Heart right ventricle (tissue), 16 donors: ENCODE measurements around the gene ENTREP3. TPM values are rescaled to one million over a fixed set of nuclear protein-coding genes. Genes with fewer than 3 reads are reported as not detected.
A peak's percentile ranks its signal among the peaks of the same experiment; 100 is the strongest.

Experiments used
- ATAC-seq, 8 donors: fragments of 200-7000 bp; cut with Tn5 transposase; one replicate each; pipeline ENCODE4 v1.9.1; 2020; ENCODE audit warnings: mild to moderate bottlenecking in 8 of 8, moderate library complexity in 8 of 8, moderate number of reproducible peaks in 1 of 8
- DNase-seq, 2 donors: peaks; one replicate each; pipeline ENCODE4 v3.0.0-alpha.2; 2020
- H3K27ac ChIP-seq, 10 donors: fragments of 200-600 bp; sonication (generic) in 2 of 10; one replicate each; pipeline versions ENCODE4 v1.5.0 to v1.8.0; 2020 to 2022; ENCODE audit warnings: mild to moderate bottlenecking in 3 of 10
- H3K27me3 ChIP-seq, 7 donors: fragments of 200-600 bp; one replicate each; pipeline ENCODE4 v1.8.0; 2021 to 2022; ENCODE audit warnings: mild to moderate bottlenecking in 2 of 7
- H3K36me3 ChIP-seq, 9 donors: fragments of 200-600 bp; sonication (generic) in 1 of 9; one replicate each; pipeline versions ENCODE4 v1.5.0 to v1.8.0; 2020 to 2022; ENCODE audit warnings: mild to moderate bottlenecking in 2 of 9
- H3K4me1 ChIP-seq, 9 donors: fragments of 200-600 bp; sonication (generic) in 1 of 9; one replicate each; pipeline versions ENCODE4 v1.5.0 to v1.8.0; 2020 to 2022; ENCODE audit warnings: mild to moderate bottlenecking in 4 of 9
- H3K4me3 ChIP-seq, 10 donors: fragments of 200-600 bp; sonication (generic) in 2 of 10; one replicate each; pipeline versions ENCODE4 v1.5.0 to v1.8.0; 2020 to 2022; ENCODE audit warnings: mild to moderate bottlenecking in 7 of 10, moderate library complexity in 2 of 10
- H3K9me3 ChIP-seq, 11 donors: fragments of 200-600 bp in 10 of 11; sonication (generic) in 2 of 11; one replicate each; pipeline versions ENCODE4 v1.5.0 to v1.8.0; 2013 to 2022; ENCODE audit warnings: mild to moderate bottlenecking in 2 of 11, control low read depth in 1 of 11, moderate library complexity in 1 of 11
- WGBS, 2 donors: extraction: QIAGEN DNeasy Blood & Tissue Kit; methylation state at CpG; one replicate each; pipeline ENCODE4 v1.1.7; 2013; ENCODE audit warnings: inconsistent platforms in 1 of 2; 5-methylcytosine and 5-hydroxymethylcytosine counted together
- intact Hi-C, 10 donors: fragments of 100-400 bp; cut with DNase I; formaldehyde crosslinking; loops; one replicate each; pipeline versions ENCODE4 v1.11.1 to v1.14.2; 2022
- polyA plus RNA-seq, 2 donors: library from polyadenylated mRNA; stranded (reverse); fragments of 200-250 nt; gene quantifications; one replicate each; pipeline ENCODE4 v1.2.3, GENCODE V29; 2013
- total RNA-seq, 10 donors: library from RNA; stranded (reverse); fragmentation: NEBNext Ultra II Directional in 3 of 10; extraction: Animal tissue kit (Norgen Biotek cat#: 25700) in 3 of 10; gene quantifications; one replicate each; pipeline versions ENCODE4 v1.2.1 to v1.2.4, GENCODE V29; 2021 to 2023
- TF ChIP-seq, protein P1 (sequence below), 9 donors: fragments of 200-600 bp; sonication (generic) in 2 of 9; IDR thresholded peaks; one replicate each; pipeline versions ENCODE4 v1.5.0 to v1.8.0; 2021 to 2022; ENCODE audit warnings: antibody characterized with exemption in 9 of 9, mild to moderate bottlenecking in 5 of 9, moderate library complexity in 1 of 9
- donor health status: Arrhythmogenic right ventricular cardiomyopathy.
- donor health status: ischemic (EF 13 %, LVEDD 7.1; RV severe dilation, severe dysfunction).
- donor health status: healthy with polysubstance abuse.
- donor health status: DM: no; HTN: yes; CAD: no.
- donor health status: DM: no; HTN: no; CAD: no.
- donor health status: ischemic (EF 25% LVEDD 6.9; RV normal size, moderate dysfunction).
- donor health status: ischemic (EF 25% LVEDD 5.7; RV mildly dilated, moderate dysfunction).
- donor health status: healthy.
- donor health status: DM: yes; HTN: yes; CAD: no.
- donor health status: Ischemic cardiomyopathy.
- donor health status: ischemic (EF 35%, LVEDD 5.7; RV mildly dilated, moderate dysfunction).
- donor health status: nonischemic (EF 11% LVEDD 7.7; RV severe dilation, severe dysfunction).
- donor health status: DM: yes; HTN: yes; CAD: no.
- donor health status: PGD.
- donor health status: ischemic (EF 29% LVEDD 5.4; RV normal size, mild dysfunction).
- donor health status: nonischemic (EF 23%, LVEDD 6.1; RV moderate dilation, normal function).

The ENTREP3 gene
- total and polyA plus RNA-seq, 12 donors = 7.1 to 21.0 (median 11.3) TPM

DNA sequence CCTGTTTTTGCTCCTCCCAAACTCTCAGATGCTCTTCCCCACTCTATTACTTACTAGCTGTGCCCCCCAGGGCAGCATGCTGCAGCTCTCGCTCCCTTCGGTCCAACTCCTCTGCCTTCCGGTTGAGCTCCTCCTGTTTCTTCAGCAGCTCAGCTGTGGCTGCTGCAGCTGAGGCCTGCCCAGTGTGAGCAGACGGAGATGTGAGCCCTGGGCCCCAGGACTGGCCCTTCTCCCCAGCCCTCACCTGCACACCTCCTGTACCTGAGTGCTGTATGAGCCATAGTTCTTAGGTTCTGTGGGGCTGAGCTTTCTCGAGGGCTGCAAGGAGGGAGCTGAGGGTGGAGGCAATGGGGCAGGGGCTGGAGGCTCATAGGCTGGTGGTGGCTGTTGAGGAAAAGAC lies 5.0 kb upstream of the ENTREP3 start:
- Histone ChIP-seq H3K27ac (no peak overlapping the region), H3K4me1 (peaks cover 3 to 37% (median 27%) of the 10 kb centered on the region in 9 donors), H3K36me3 (peaks cover 0 to 68% (median 39%) of the 10 kb centered on the region in 9 donors), H3K27me3 (no peaks in the 10 kb centered on the region), H3K9me3 (no peaks in the 10 kb centered on the region), H3K4me3 (no peak overlapping the region)
- 91 to 95% methylated on average over 5 of the region's 5 CpGs for WGBS, 2 donors
- DNase-seq (no peak), ATAC-seq (no peak)
- intact Hi-C loops = no loop called here
- TF ChIP-seq, protein P1, sequence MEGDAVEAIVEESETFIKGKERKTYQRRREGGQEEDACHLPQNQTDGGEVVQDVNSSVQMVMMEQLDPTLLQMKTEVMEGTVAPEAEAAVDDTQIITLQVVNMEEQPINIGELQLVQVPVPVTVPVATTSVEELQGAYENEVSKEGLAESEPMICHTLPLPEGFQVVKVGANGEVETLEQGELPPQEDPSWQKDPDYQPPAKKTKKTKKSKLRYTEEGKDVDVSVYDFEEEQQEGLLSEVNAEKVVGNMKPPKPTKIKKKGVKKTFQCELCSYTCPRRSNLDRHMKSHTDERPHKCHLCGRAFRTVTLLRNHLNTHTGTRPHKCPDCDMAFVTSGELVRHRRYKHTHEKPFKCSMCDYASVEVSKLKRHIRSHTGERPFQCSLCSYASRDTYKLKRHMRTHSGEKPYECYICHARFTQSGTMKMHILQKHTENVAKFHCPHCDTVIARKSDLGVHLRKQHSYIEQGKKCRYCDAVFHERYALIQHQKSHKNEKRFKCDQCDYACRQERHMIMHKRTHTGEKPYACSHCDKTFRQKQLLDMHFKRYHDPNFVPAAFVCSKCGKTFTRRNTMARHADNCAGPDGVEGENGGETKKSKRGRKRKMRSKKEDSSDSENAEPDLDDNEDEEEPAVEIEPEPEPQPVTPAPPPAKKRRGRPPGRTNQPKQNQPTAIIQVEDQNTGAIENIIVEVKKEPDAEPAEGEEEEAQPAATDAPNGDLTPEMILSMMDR (IDR thresholded peaks at IDR 0.05) = no peak

DNA sequence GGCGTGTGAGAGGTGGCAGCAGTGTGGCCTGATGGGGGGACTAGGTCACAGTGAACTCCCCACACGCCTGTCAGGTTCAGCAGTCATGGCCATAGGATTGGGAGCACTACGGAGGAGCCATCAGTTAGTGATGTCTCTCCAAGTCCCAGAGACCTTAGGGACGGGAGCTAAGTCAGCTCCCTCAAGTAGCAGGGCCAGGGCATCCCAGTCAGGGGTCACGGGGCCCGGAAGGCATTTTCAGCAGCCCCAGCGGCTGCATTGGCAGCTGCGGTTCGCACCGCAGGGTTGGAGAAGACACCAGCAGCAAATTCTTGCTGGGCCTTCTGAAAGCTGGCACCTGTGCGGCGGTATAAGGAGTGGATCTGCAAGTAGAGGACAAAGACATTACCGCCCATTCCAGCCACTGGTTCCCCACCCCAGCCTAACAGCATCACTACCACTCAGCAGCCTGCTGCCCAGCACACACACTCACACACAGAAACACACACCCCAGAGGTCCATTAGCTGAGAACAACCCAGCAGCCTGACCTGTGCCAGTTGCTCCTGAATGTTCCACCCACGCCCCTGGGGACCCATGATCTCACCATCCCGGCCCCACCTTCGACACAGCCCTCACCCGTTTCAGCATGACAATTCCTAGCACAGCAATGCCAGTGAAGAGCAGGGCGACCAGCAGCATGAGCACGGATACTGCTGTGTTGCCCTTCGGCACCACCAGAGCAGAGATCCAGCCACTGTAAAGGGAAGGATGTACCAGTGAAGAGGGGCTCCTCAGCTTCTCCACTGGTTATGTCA lies 972 bp upstream of the ENTREP3 start:
- H3K4me1 ChIP-seq = peaks cover 8 to 45% (median 32%) of the 10 kb centered on the region in 9 donors
- peaks cover 0 to 42% (median 19%) of the 10 kb centered on the region in 9 donors for H3K36me3 ChIP-seq
- intact Hi-C loops = loop anchor here in 1 of 10 donors (10.0 kb wide), 1 partner anchor 339 kb away; no protein-coding TSS in a partner anchor
- DNase-seq (no peak), ATAC-seq (peak in 5 of 8 donors; percentile 1 to 8 (median 1))
- TF ChIP-seq, protein P1 (IDR thresholded peaks at IDR 0.05) = no peak
- H3K27me3 ChIP-seq = no peaks in the 10 kb centered on the region
- peak overlapping the region; percentile 90 to 100 (median 98) for H3K27ac ChIP-seq
- H3K4me3 ChIP-seq = peak overlapping the region in 9 of 10 donors; percentile 64 to 99 (median 92)
- 75 to 76% methylated on average over 20 of the region's 20 CpGs for WGBS, 2 donors
- H3K9me3 ChIP-seq = no peaks in the 10 kb centered on the region

DNA sequence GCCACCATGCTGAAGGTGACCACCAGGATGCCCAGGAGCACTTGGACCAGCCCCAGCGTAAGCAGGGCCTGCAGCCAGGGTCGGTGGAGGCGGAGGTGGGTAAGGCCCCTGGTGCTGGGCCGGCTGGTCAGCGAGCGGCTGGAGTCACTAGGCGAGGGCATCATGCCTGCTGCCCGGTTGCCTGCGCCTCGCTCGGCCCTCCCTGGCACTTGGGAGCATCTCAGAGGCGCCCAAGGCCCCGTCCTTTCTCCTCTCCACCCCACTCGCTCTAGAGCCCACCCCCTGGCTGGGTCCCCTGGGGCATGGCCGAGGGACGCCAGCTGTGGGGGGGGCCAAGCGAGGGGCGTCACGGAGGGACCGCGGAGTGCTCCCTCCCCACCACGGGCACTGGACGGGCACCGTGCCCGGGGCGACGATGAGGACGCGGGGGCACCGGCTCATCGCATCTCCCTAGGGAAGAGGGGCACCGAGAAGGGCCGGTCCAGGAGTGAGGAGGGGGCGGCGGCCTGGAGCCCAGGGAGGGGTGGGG lies 505 bp downstream of the ENTREP3 start:
- H3K4me3 ChIP-seq = peak overlapping the region; percentile 64 to 99 (median 92)
- TF ChIP-seq, protein P1 (IDR thresholded peaks at IDR 0.05) = no peak
- H3K27ac ChIP-seq = peak overlapping the region; percentile 90 to 100 (median 98)
- intact Hi-C loops = loop anchor here in 7 of 10 donors (1.0 to 10.0 kb wide), 6 partner anchors 54 to 340 kb away; partner anchors contain the start of genes RUSC1 (in 5 of the 7) and FDPS (in 1 of the 7)
- no peaks in the 10 kb centered on the region for H3K27me3 ChIP-seq
- peaks cover 12 to 44% (median 35%) of the 10 kb centered on the region in 9 donors for H3K4me1 ChIP-seq
- peaks cover 0 to 34% (median 14%) of the 10 kb centered on the region in 9 donors for H3K36me3 ChIP-seq
- WGBS, 2 donors = 1 to 2% methylated on average over 24 to 35 of the region's 35 CpGs
- H3K9me3 ChIP-seq = no peaks in the 10 kb centered on the region
- peak in 1 of 2 donors; percentile 52 for DNase-seq
- peak; percentile 3 to 43 (median 8) for ATAC-seq

DNA sequence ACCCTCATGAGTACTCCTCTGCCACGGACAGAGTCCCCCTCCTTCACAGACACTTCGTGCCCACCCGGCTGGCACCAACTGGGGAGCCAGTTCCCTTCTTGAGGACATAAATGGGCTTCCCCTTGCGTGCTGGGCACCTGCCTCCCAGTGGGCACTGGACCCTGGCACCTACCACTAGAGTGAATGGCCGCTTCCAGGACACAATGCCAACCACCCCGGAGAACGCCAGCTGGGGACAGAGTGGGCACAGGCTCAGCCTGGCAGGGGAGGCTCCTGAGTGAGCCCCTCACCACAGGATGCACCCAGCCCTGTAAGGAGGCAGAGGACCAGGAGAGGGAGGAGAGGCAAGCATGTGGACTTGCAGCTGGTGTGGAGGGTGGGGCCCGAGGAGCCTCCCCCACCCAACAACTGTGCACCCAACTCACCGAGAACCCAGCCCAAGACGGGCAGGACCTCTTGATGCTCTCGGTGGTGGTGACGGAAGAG lies 1.0 kb downstream of the ENTREP3 start:
- intact Hi-C loops = loop anchor here in 7 of 10 donors (2.0 to 10.0 kb wide), 5 partner anchors 68 to 341 kb away; partner anchors contain the start of gene RUSC1 (in 5 of the 7)
- ATAC-seq (peak in 1 of 8 donors; percentile 1), DNase-seq (no peak)
- Histone ChIP-seq H3K4me1 (peaks cover 12 to 44% (median 35%) of the 10 kb centered on the region in 9 donors), H3K27ac (peak overlapping the region in 9 of 10 donors; percentile 22 to 100 (median 97)), H3K36me3 (peaks cover 0 to 32% (median 12%) of the 10 kb centered on the region in 9 donors), H3K4me3 (peak overlapping the region; percentile 64 to 99 (median 92)), H3K9me3 (no peaks in the 10 kb centered on the region), H3K27me3 (no peaks in the 10 kb centered on the region)
- 46 to 48% methylated on average over 12 of the region's 12 CpGs for WGBS, 2 donors
- TF ChIP-seq, protein P1 (IDR thresholded peaks at IDR 0.05) = no peak
